Measurements from ENCODE around the gene BCAN. TPM values are rescaled to one million over a fixed set of nuclear protein-coding genes. Genes with fewer than 3 reads are reported as not detected.

Gene BCAN
- total and polyA plus RNA-seq, 2 of the 8 experiments (the other 6 are each of a cell fraction or from before 2014, with no cell fraction given) = 4.5 to 24.0 TPM

- no peak overlapping the region for H2AFZ ChIP-seq (ENCODE audit: low read length)
- H3K56ac ChIP-seq (replicated peaks; ENCODE audit: insufficient read length, low read depth, low read length) = no peak overlapping the region
- H3K9ac ChIP-seq (replicated peaks in 1 of 4; ENCODE audit: extremely low read depth in 1 of 4, low read depth in 3 of 4, low read length in 3 of 4) = no peak overlapping the region
- no peak overlapping the region for H3K4me2 ChIP-seq (ENCODE audit: insufficient read depth in 1 of 2, low read depth in 2 of 2, low read length in 2 of 2)
- H2BK12ac ChIP-seq (ENCODE audit: low read depth, low read length) = no peak overlapping the region
- no peaks in the 10 kb centered on the region for H4K20me1 ChIP-seq (replicated peaks in 1 of 2; ENCODE audit: control insufficient read depth in 1 of 2, insufficient read depth in 2 of 2, low read length in 2 of 2)
- no peak overlapping the region for H4K91ac ChIP-seq (replicated peaks; ENCODE audit: insufficient read length, low read length)
- no peaks in the 10 kb centered on the region; a peak in 1 of 7 replicates for H3K4me1 ChIP-seq (replicated peaks in 1 of 4; ENCODE audit: control insufficient read depth in 3 of 4, insufficient read depth in 4 of 4, low read length in 3 of 4)
- DNase-seq (ENCODE audit: low read depth in 1 of 2, low spot score in 2 of 2) (no peak), FAIRE-seq (no peak)
- H2BK20ac ChIP-seq (ENCODE audit: low read length) = no peak overlapping the region
- H3K9me3 ChIP-seq (ENCODE audit: insufficient read depth in 2 of 2, low read depth in 1 of 2, low read length in 1 of 2) = no peaks in the 10 kb centered on the region
- no peak overlapping the region for H2BK120ac ChIP-seq (replicated peaks; ENCODE audit: low read depth, low read length)
- no peak overlapping the region for H3K27ac ChIP-seq (ENCODE audit: low read depth, low read length)
- no peaks in the 10 kb centered on the region for H3K79me1 ChIP-seq (ENCODE audit: low read depth, low read length)
- no peaks in the 10 kb centered on the region for H3K36me3 ChIP-seq (ENCODE audit: control insufficient read depth in 2 of 4, insufficient read depth in 4 of 4, low read length in 3 of 4)
- no peaks in the 10 kb centered on the region for H3K79me2 ChIP-seq (ENCODE audit: control insufficient read depth in 1 of 2, insufficient read depth in 2 of 2, low read length in 2 of 2)
- H3K14ac ChIP-seq (ENCODE audit: insufficient read length) = no peak overlapping the region
- H4K5ac ChIP-seq (ENCODE audit: insufficient read length, low read depth, low read length) = peak overlapping the region; percentile 12
- 83% methylated on average over 4 of the region's 4 CpGs; no CpG with 5 or more reads in 1 of the 2 experiments for WGBS, 2 experiments (ENCODE audit: extremely low coverage in 1 of 2, insufficient coverage in 1 of 2, insufficient read length in 1 of 2, insufficient replicate concordance in 2 of 2, low coverage in 1 of 2, low lambda C conversion rate in 2 of 2, missing lambda C conversion rate in 1 of 2)
- no peak overlapping the region for H3K4ac ChIP-seq (replicated peaks; ENCODE audit: insufficient read length, low read depth, low read length)
- H4K8ac ChIP-seq (ENCODE audit: extremely low read depth, insufficient read depth, low read length) = no peak overlapping the region
- POLR2A ChIA-PET (ENCODE audit: partially characterized antibody) = no interaction called here
- CTCF ChIA-PET (ENCODE audit: partially characterized antibody) = interaction anchor here (1.2 to 43.0 kb wide), 7 partner anchors 7 to 68 kb away, joined by 3 to 868 read pairs (median 29); partner anchors contain the start of genes BCAN, NAXE and NES
- no peaks in the 10 kb centered on the region for H3K23me2 ChIP-seq (ENCODE audit: low read depth, low read length)
- no peak overlapping the region for H2AK5ac ChIP-seq (ENCODE audit: low read depth, low read length)
- H3K18ac ChIP-seq (ENCODE audit: extremely low read depth, low read length) = no peak overlapping the region
- no peak overlapping the region for H2BK15ac ChIP-seq (ENCODE audit: low read length)
- H3K23ac ChIP-seq (ENCODE audit: insufficient read length) = no peak overlapping the region
- no peak overlapping the region for H2BK5ac ChIP-seq (ENCODE audit: low read depth, low read length)
- H3K4me3 ChIP-seq (ENCODE audit: extremely low read depth in 1 of 4, insufficient read depth in 2 of 4, low read depth in 3 of 4, low read length in 4 of 4) = no peak overlapping the region
- H3K27me3 ChIP-seq (replicated peaks in 1 of 4; ENCODE audit: control insufficient read depth in 3 of 4, extremely low read depth in 1 of 4, insufficient read depth in 3 of 4, low read length in 3 of 4) = peaks cover 0 to 12% (median 9%) of the 10 kb centered on the region in 4 experiments; a peak in 4 of 7 replicates
- TF ChIP-seq PHF8 (conservative IDR thresholded peaks at IDR 0.05; ENCODE audit: low read depth, low read length) = no peak
- TF ChIP-seq FOSL1 (IDR thresholded peaks at IDR 0.05; ENCODE audit: insufficient read depth, low read depth, low read length) = no peak
- TF ChIP-seq SIX5 (IDR thresholded peaks at IDR 0.05; ENCODE audit: low read depth, low read length) = no peak
- no peak for TF ChIP-seq RAD21 (IDR thresholded peaks at IDR 0.05 in 1 of 2, conservative IDR thresholded peaks at IDR 0.05 in 1 of 2; ENCODE audit: low read depth in 2 of 2, low read length in 2 of 2)
- no peak for TF ChIP-seq TBP (IDR thresholded peaks at IDR 0.05; ENCODE audit: low read depth, low read length)
- no peak for TF ChIP-seq EGR1 (IDR thresholded peaks at IDR 0.05; ENCODE audit: borderline replicate concordance, low read depth, low read length)
- TF ChIP-seq MAX (IDR thresholded peaks at IDR 0.05) = no peak
- TF ChIP-seq, protein P1, sequence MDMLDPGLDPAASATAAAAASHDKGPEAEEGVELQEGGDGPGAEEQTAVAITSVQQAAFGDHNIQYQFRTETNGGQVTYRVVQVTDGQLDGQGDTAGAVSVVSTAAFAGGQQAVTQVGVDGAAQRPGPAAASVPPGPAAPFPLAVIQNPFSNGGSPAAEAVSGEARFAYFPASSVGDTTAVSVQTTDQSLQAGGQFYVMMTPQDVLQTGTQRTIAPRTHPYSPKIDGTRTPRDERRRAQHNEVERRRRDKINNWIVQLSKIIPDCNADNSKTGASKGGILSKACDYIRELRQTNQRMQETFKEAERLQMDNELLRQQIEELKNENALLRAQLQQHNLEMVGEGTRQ (IDR thresholded peaks at IDR 0.05; ENCODE audit: low read length) = no peak
- TF ChIP-seq CBX8 (IDR thresholded peaks at IDR 0.05; ENCODE audit: borderline replicate concordance, low read depth, low read length) = no peak
- TF ChIP-seq SIRT6 (IDR thresholded peaks at IDR 0.05; ENCODE audit: low read length) = no peak
- TF ChIP-seq EP300 (IDR thresholded peaks at IDR 0.05; ENCODE audit: borderline replicate concordance in 1 of 2, low read depth in 2 of 2, low read length in 2 of 2) = no peak
Observed at GRCh38 chr1:156615946-156616345, 26.0 kb upstream of the BCAN start.

Measured in H1 (cell line).